OCI-LY3 (cell line): ENCODE measurements around the gene WSCD2.

Source experiments
- H2AFZ ChIP-seq: fragments of 200-600, 300-600 bp; shearing (Covaris generic); 2 replicates; pipeline ENCODE4 v1.6.0; 2014; ENCODE audit warnings: antibody characterized with exemption, low read depth, low read length
- H3K27ac ChIP-seq: fragments of 200-600, 300-600 bp; sonication (generic); 2 replicates; pipeline ENCODE4 v1.5.1; 2014; ENCODE audit warnings: mild to moderate bottlenecking, low read length, moderate library complexity, mixed read lengths
- H3K27me3 ChIP-seq: fragments of 200-600, 300-600 bp; sonication (generic); 2 replicates; pipeline ENCODE4 v1.6.1; 2014; ENCODE audit warnings: low read depth, low read length, mixed read lengths
- H3K36me3 ChIP-seq: fragments of 200-600, 300-600 bp; sonication (generic); replicated peaks from 2 replicates; pipeline ENCODE3; 2014; ENCODE audit warnings: low read depth, low read length, mixed read lengths
- H3K4me1 ChIP-seq: fragments of 300-600, 200-600 bp; sonication (generic); 2 replicates; pipeline ENCODE4 v1.6.1; 2014; ENCODE audit warnings: low read length, mixed read lengths
- H3K4me2 ChIP-seq: fragments of 200-600, 300-600 bp; sonication (generic); 2 replicates; pipeline ENCODE4 v1.6.1; 2014; ENCODE audit warnings: low read length, mixed read lengths
- H3K4me3 ChIP-seq: fragments of 300-600, 200-600 bp; sonication (generic); 2 replicates; pipeline ENCODE4 v1.5.1; 2014; ENCODE audit warnings: antibody characterized with exemption, mild to moderate bottlenecking, low read length, moderate library complexity
- H3K79me2 ChIP-seq: fragments of 300-600, 200-600 bp; shearing (Covaris generic); 2 replicates; pipeline ENCODE4 v1.6.1; 2014; ENCODE audit warnings: mild to moderate bottlenecking, low read length, mixed read lengths
- H3K9ac ChIP-seq: fragments of 300-600, 200-600 bp; shearing (Covaris generic); 2 replicates; pipeline ENCODE4 v1.6.0; 2014; ENCODE audit warnings: mild to moderate bottlenecking, low read length, moderate library complexity
- H3K9me3 ChIP-seq: fragments of 200-600, 300-600 bp; shearing (Covaris generic); 2 replicates; pipeline ENCODE4 v1.6.1; 2014; ENCODE audit warnings: low read length, mixed read lengths; ENCODE audit not compliant: insufficient read depth
- H4K20me1 ChIP-seq: fragments of 200-600, 300-600 bp; sonication (generic); 2 replicates; pipeline ENCODE4 v1.6.1; 2016; ENCODE audit warnings: low read length, mixed read lengths; ENCODE audit not compliant: insufficient read depth
- EZH2phosphoT487 ChIP-seq: fragments of 200-600 bp; shearing (Covaris generic); IDR thresholded peaks from 2 replicates; pipeline ENCODE4 v1.6.1; 2018; ENCODE audit warnings: antibody characterized with exemption, mixed run types, low read depth
- TF ChIP-seq, protein P1 (sequence below): fragments of 200-600, 300-600 bp; sonication (generic); IDR thresholded peaks from 2 replicates; pipeline ENCODE4 v1.5.1; 2014; ENCODE audit warnings: antibody characterized with exemption, low read length, low read depth

WSCD2 gene

DNA sequence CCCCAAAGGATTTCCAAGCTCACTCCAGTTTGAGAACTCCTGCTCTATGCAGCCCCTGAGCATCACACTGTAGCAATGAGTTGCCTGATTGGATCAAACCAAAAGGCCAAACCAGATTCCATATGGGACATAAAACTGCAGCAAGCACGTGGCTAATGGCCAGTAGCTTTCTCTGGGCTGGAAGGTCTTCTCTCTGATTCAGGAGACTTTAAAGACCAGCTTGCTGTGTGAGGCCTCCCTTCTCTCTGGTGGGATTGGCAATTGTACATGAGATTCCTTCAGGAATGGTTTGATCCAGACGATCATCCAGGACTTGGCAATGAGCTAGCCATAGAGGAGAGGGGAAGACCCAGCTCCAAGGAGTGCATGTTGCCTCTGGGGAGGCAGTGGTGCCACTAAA lies 50.2 kb downstream of the WSCD2 start:
- Histone ChIP-seq H3K4me3 (no peak overlapping the region), H3K9ac (no peak overlapping the region), H2AFZ (no peak overlapping the region), H3K27ac (no peak overlapping the region), H3K4me2 (no peak overlapping the region), H3K9me3 (no peaks in the 10 kb centered on the region), H3K4me1 (peaks cover 5% of the 10 kb centered on the region), H4K20me1 (no peaks in the 10 kb centered on the region), H3K27me3 (peaks cover 13% of the 10 kb centered on the region; the same call in 1 of the 2 replicates), H3K79me2 (no peaks in the 10 kb centered on the region), H3K36me3 (no peaks in the 10 kb centered on the region)
- TF ChIP-seq, protein P1, sequence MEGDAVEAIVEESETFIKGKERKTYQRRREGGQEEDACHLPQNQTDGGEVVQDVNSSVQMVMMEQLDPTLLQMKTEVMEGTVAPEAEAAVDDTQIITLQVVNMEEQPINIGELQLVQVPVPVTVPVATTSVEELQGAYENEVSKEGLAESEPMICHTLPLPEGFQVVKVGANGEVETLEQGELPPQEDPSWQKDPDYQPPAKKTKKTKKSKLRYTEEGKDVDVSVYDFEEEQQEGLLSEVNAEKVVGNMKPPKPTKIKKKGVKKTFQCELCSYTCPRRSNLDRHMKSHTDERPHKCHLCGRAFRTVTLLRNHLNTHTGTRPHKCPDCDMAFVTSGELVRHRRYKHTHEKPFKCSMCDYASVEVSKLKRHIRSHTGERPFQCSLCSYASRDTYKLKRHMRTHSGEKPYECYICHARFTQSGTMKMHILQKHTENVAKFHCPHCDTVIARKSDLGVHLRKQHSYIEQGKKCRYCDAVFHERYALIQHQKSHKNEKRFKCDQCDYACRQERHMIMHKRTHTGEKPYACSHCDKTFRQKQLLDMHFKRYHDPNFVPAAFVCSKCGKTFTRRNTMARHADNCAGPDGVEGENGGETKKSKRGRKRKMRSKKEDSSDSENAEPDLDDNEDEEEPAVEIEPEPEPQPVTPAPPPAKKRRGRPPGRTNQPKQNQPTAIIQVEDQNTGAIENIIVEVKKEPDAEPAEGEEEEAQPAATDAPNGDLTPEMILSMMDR: no peak
- no peak for TF ChIP-seq EZH2phosphoT487

DNA sequence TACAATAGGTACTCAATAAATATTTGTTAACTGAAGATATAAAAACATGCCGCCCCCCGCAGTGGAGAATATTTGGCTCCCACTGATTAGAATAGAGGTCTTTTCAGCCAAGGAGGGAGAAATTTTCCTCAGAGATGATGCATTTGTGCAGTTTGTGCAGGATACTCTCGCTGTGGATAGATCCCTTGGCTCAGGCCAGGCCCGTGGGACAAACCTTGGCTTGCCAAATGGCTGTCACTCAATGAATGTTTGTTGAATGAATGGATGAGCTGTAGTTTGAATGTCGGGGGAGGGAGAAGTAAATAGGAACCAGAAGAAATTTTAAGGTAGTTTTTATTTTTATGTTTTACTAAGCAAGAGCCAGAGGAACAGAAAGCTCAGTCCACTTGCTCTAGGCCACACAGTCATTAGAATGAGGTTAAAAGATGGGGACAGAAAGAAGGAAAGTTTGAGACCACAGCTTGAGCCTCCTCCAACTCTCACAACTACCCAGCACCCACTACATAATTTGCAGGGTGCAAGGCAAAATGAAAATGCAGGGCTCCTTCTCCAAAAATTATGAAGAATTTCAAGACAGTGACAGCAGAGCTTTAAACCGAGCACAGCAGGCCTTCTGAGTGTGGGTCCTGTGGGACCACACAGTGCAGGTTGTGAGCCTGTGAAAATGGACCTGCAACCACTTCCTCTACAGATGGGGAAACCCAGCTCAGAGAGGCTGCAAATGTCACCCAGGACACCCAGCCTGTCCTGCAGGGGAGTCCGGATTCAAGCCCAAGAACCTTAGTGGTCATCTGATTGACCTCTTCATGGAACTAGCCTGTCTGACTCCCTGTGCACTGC lies 51.4 kb downstream of the WSCD2 start:
- Histone ChIP-seq H3K4me1 (peaks cover 5% of the 10 kb centered on the region), H3K36me3 (no peaks in the 10 kb centered on the region), H4K20me1 (no peaks in the 10 kb centered on the region), H3K4me2 (no peak overlapping the region), H3K79me2 (no peaks in the 10 kb centered on the region), H3K27me3 (peaks cover 13% of the 10 kb centered on the region; the same call in 1 of the 2 replicates), H3K9ac (no peak overlapping the region), H3K27ac (no peak overlapping the region), H3K9me3 (no peaks in the 10 kb centered on the region), H2AFZ (no peak overlapping the region), H3K4me3 (no peak overlapping the region)
- no peak for TF ChIP-seq EZH2phosphoT487
- TF ChIP-seq, protein P1: no peak

DNA sequence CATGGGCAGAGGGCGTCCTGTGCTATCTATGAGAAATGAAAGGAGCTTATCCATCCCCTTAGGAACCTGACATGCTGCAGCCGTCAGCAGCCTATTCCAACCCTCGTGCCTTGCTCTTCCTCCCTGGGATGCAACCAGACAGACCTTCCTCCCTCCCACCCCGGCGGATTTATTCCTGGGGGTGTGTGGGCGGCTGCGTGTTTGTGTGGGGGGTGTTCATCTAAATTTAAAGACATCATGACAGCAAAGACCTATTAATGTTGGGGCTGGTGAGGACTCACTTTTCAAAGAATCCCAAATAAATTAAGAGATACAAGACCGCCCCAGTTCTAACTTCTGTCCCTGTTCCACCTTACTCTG lies 52.0 kb downstream of the WSCD2 start:
- Histone ChIP-seq H3K4me1 (peaks cover 5% of the 10 kb centered on the region), H3K4me3 (no peak overlapping the region), H3K36me3 (no peaks in the 10 kb centered on the region), H3K27ac (no peak overlapping the region), H3K9me3 (no peaks in the 10 kb centered on the region), H3K27me3 (peaks cover 13% of the 10 kb centered on the region; the same call in 1 of the 2 replicates), H3K79me2 (no peaks in the 10 kb centered on the region), H2AFZ (no peak overlapping the region), H3K4me2 (no peak overlapping the region), H4K20me1 (no peaks in the 10 kb centered on the region), H3K9ac (no peak overlapping the region)
- TF ChIP-seq EZH2phosphoT487: no peak
- TF ChIP-seq, protein P1: no peak

DNA sequence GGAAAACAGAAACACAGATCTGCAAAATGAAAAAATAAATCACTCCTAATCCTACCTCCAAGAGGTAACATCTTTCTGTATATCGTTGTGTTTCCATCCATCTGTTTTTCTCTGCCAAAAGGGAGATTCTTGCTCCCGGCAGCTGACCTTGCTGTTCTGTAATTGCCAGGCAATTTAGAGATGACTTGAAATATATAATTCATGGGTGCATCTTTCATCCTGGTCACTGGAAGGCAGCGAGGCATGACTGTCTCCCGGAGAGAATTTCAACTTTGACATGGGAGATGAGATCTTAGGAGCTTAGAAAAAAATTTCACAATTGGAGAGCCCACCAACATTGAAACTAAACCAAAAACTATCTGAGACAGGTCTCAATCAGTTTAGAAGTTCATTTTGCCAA lies 53.0 kb downstream of the WSCD2 start:
- TF ChIP-seq, protein P1: no peak
- TF ChIP-seq EZH2phosphoT487: no peak
- no peak overlapping the region for H3K9ac ChIP-seq
- peaks cover 20% of the 10 kb centered on the region for H3K27me3 ChIP-seq
- no peaks in the 10 kb centered on the region for H4K20me1 ChIP-seq
- peaks cover 5% of the 10 kb centered on the region for H3K4me1 ChIP-seq
- no peak overlapping the region for H2AFZ ChIP-seq
- H3K9me3 ChIP-seq: no peaks in the 10 kb centered on the region
- H3K36me3 ChIP-seq: no peaks in the 10 kb centered on the region
- no peak overlapping the region for H3K4me2 ChIP-seq
- H3K4me3 ChIP-seq: no peak overlapping the region
- H3K79me2 ChIP-seq: no peaks in the 10 kb centered on the region
- no peak overlapping the region for H3K27ac ChIP-seq
